Forelimb muscle (tissue), 1 donor: ENCODE data around the gene SAMMSON. TPM values are rescaled to one million over a fixed set of nuclear protein-coding genes. Genes with fewer than 3 reads are reported as not detected.

ENCODE experiments used
- DNase-seq: peaks from one replicate; pipeline ENCODE4 v3.0.0-alpha.2; 2013; ENCODE audit warnings: low read depth
- polyA plus RNA-seq: library from polyadenylated mRNA; unstranded; fragments of 120-200 nt; gene quantifications from one replicate; pipeline ENCODE4 v1.2.1, GENCODE V29; 2013; ENCODE audit not compliant: insufficient read length

The SAMMSON gene
- polyA plus RNA-seq, 1 donor, result not detected

DNA sequence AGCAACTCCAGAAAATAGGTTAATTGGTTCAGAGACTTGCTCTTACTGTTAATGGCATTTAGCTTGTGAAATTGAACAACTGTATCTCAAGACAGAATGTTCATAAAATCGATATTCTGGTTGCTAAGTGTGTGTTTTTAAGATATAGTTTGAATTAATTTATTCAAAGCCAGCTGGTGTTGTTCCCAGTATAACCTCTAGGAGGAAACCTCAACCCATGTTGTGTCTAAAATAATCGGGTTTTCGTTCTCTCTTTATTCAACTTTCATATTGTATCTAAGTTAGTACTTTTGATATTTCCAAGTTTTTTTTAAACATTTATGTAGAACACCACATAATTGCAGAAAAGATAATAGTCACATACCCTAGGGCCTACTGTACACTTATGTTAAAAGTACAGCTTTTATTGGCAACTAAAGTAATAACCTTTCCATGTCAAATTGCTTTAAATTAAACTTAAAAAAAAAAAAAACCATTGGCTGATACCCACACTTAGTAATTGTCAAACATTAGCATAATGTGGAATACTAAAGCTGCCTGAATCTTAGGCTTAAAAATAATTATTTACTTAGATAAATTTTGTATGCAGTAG, 90.9 kb downstream of the SAMMSON start:
- no peak for DNase-seq

DNA sequence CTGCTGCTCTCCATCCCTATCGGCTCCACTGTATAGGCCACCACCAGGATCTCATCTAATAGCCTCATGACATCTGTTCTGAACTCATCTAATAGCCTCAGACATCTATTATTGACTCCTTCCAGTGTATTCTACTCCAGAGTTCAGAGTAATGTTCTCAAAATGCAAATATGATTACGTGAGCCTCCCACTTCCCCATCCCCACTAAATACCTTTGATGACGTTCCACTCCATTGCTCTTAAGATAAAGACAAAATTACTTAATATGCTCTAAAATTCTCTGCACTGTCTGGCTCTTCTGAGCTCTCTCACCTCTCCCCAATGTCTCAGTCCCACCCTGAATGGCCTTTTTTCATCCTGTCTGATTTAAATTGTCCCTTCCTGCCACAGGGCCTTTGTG, 94.7 kb downstream of the SAMMSON start:
- no peak for DNase-seq

DNA sequence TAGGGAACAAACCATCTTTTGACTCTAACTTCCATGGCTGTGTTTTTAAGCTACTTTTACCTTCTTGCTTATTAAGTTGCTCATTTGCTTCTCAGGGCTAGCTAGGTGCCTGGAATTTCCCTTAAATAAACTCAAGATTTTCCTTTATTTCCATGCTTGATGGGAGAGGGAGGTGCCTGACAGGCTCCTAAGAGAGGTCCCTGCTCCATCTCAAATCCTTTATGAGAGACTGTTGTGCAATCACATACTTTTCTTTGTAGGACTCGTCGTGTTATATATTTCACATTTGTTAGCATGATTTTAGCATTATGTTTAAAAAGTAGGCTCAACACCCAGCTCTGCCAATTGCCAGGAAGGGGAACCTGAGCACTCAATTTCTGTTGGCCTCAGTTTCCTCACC, 95.7 kb downstream of the SAMMSON start:
- DNase-seq, result no peak

DNA sequence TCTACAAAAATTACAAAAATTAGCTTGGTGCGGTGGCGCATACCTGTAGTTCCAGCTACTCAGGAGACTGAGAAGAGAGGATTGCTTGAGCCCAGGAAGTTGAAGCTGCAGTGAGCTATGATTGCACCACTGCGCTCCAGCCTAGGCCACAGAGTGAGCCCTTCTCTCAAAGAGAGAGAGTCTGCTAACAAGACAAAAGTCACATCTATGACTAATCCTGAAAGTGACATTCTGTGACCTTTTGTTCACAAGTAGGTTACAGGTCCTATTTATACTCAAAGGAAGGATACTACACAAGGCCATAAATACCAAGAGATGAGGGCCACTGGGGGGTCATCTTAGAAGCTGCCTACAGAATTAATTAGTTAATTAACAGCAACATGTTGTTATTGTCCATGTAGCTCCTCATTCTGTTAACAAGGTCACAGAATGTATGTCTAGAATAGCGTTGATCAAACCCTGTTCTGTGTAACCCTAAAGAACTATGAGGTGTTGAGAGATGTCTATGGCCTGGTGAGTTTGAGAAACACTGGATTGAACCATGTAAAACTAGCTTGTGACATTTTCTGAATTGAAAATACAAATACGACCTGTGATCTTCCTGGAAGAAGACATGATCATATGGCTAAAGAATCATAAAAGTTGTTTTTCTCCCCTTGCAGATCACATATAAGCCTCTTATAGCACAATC, 97.0 kb downstream of the SAMMSON start:
- DNase-seq, result no peak

DNA sequence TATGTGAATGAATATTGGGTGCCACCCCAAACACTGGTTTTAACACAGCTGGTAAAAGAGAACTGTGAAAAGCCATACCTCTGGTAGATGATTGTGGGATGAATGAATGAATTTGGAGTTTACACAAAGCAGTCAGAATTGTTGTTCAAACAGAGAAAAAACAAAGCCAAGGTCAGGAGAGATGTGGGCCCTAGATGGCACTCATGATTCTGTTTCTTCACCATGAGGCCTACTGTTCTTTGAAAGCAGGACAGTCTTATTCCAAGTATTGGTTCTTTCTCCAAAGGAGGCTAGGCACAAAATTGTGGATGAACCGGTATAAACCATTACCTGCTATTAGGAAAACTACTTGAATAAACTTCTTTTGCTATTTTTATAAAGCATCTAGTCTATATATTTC, 97.6 kb downstream of the SAMMSON start:
- DNase-seq, result no peak

DNA sequence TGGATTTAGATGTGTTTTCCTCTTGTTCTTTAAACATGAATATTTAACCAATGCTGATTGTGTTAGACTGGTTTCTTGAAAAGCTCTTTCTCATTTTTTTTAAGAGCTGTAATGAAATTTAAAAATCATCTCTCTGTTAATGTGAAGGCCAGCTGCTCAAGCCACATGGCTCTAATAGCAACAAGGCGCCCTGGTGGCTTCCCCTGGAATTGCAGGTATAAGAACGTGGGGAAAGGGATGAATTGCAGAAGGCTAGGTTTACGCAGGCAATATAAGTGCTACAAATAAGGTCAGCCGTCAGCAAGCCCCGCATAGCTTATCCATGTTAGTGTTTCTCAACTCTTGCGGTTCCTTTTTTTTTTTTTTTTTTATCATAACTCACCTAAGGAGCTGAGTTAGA, 108.5 kb downstream of the SAMMSON start:
- no peak for DNase-seq

DNA sequence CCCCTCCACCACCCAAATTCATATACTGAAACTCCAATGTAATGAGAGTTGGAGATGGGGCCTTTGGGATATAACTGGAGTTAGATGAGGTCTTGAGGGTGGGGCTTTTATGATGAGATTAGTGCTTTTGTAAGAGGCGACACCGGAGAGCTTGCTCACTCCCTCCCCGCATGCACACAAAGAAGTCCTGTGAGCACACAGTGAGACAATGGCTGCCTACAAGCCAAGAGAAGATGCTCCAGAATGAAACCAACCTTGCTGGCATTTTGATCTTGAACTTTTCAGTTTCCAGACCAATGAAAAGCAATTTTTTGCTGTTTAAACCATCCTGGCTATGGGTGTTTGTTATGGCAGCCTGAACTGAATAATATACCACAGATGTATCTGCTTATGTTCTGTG, 109.0 kb downstream of the SAMMSON start:
- DNase-seq, result no peak

DNA sequence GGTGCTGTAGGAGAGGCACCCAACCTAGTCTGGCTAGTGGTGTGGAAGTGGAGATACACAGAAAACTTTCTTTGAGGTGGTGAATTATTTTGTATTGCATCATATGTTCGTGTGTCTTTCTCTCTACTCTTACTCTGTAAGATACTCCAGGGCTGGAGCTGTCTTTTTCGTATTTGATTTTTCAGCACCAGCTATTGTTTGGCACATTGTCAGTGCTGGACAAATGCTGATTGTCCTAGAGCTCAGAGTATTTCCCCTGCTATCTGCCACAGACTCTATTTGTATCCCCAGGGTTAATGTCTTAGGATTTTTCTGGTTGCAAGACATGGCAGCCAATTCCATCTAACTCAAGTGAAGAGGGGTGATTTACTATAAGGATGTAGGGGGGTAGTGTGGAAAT, 110.5 kb downstream of the SAMMSON start:
- no peak for DNase-seq

DNA sequence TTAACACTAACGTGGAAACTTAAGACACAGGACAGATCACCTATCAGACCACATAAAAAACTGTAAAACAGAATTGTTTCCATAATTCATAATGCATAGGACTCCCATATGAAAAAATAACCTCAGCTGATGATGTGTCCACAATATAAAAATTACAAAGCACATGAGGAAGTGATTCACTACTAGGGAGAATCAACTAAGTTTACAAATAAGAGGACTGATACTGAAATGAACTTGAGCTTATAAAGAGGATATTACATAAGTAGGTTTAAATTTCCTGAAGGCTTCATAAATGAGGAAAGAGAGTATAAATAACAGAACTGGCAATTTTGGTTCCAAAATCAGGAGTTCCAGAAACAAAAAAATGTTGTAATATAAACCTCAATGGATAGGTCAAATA, 111.9 kb downstream of the SAMMSON start:
- no peak for DNase-seq

DNA sequence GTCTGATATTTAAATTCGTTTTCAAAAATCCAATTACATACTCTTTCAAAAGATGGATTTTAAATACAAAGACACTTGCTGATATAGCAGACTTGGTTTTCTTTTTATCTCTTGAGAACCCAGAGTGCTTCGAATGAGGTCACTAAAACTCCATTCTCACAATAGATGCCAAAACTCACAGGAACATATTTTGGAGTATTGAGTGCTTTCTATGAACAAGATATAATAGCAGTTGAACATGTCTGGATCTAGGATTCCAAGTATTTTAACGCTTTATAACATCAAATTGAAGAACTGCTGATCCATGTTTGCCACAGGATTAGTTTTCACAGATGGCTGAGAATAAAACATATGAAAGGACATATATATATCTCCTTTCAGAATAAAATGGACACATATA, 113.2 kb downstream of the SAMMSON start:
- DNase-seq, result peak; percentile 13

DNA sequence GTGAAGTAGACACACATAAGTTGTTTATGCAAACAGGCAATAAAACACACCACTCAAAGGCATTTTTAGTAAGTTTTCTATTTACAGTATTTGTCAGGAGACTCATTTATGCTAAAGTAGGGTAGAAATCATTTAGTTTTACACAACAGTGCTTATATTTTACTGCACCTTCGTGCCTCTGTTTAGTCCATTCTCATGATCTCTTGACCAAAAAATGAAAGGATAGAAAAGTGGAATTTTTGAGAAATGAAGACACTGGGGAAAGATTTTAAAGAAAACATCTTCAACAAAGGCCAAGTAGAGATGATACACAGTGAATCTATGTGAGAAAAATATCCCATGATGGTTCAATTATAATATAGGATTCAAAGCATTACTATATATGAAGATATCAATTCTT, 114.9 kb downstream of the SAMMSON start:
- DNase-seq, result no peak

DNA sequence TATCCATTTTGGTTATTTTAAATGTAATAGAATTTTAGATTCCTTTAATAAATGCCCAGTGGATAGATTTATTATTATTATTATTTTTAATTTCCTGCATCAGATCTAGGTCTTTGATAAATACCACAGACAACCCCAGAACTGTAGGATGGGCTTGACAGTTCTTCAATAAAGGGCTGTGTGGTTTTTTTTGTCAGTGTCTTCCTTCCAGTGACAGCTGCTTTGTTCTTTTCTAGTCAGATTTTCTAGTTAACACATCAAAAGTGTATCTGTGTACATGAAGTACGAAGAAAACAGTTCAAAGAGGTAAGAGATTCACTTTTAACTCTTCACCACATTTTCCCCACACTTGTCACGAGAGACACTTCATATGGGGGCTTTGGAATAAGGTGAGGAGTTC, 120.3 kb downstream of the SAMMSON start:
- DNase-seq, result no peak
